NCI-H510A treated with DMSO at 0.1 percent for 48 hours (cell line): ENCODE measurements around the gene CNTN5.
A peak's percentile ranks its signal among the peaks of the same experiment; 100 is the strongest.
"Not testable (repeated sequence)": the region's sequence is repeated elsewhere in the genome, so short reads cannot be mapped to it uniquely, and the experiment has no call there.

Source experiments
- DNase-seq: peaks from one replicate; lab custom pipeline; 2025; lab: John Stamatoyannopoulos, UW

The CNTN5 gene

DNA sequence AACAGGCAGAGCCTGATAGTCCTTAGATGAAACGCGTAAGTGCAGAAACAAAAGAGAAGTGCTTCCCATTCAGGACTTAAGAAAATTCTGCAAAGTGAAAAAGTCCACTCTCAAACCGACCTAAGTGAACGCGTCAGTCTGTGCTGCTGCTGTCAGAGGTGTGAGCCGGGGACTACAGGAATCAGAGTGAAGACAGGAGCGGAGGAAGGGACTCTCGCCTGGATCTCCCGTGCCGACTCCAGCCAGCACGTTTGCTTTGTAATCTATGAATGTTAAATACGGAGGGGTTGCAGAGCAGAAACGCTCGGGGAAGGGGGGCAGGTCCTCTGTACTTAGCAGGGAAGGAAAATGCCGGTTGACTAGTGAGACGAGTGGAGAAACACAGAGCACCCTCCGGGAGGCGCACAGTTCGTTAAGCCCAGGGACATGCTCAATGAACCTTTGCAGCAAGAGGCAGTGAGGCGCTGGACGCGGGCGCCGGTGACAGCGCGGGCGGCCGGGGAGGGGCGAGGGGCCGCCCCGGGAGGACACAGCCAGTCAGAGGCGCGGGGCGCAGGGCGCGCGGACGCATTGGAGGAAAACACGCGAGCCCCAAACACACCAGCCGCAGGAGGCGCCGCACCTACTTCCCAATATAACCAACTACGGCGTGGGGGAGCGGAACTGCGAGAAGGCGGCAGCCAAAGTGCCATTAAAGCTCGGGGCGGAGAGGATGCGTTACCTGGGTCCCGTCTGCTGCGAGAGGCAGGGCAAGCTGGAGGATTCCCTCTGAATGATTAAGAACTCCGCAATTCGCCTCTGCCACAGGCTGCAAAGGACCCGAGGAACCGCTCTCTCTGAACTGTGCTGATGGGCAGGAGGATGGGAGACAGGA, at the start of gene CNTN5:
Gene CNTN5, plus strand, starts transcription at position 598 of the 874 bp plus-strand sequence.
- peak; percentile 13 for DNase-seq

DNA sequence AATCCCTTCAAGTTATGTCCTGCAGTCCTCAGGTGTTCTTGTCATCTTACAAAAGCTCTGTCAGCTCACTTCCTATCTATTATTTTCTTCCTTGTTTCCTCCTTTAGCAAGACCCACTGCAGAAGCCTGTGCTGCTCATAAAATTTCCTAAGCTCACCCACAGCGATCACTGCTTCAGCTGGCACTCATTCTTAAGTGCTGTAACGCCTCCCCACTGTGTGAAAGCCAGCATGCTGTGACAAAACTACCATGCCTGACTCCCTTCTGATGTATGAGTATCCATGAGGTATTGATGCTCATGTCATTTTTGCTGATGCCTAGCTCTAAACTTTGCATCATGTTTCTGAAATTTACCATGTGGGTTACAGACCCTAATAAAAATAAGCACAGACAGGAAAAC, 41.5 kb upstream of the CNTN5 start:
- no peak for DNase-seq

DNA sequence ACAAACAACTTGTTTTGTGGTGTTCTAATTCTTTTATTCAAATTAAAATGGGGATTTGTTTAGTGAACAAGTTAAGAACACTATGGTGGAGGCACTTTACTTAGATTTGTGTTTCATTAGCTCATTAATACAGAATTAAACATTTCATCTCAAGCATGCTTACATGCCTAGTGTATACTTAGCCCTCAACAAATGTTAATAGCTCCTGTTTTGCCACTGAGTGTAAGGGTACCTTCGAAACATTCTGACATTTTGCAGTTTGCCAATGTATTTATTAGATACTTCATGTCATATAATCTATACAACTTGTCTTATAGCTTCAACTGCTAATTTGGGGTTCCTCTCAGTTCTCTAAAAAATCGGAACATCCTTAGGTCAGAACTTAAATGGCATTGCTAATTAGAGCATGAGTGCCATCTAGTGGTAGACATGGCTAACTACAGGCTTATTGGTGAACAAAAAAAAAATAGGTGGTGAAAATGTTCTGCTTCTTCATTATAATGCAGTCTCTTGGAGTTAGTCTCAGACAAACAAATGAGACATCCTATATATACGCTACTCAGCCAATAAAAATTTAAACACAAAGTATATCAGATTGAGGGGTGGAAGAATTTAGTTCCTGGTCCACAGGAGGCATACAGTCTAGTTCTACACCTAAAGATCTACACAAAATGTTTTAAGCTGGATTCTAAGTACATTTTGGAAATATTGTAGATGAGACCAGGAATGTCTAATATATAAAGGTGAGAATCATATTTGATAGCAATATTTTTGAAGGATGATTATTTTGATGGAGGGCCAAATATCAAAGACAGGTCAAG, 4.9 kb upstream of the CNTN5 start:
- DNase-seq = peak; percentile 60

GRCh38 chr11:99019696-99020095, 1.1 kb upstream of the CNTN5 start:
- DNase-seq = no peak

GRCh38 chr11:99037057-99037456, 16.3 kb downstream of the CNTN5 start:
- DNase-seq = no peak

DNA sequence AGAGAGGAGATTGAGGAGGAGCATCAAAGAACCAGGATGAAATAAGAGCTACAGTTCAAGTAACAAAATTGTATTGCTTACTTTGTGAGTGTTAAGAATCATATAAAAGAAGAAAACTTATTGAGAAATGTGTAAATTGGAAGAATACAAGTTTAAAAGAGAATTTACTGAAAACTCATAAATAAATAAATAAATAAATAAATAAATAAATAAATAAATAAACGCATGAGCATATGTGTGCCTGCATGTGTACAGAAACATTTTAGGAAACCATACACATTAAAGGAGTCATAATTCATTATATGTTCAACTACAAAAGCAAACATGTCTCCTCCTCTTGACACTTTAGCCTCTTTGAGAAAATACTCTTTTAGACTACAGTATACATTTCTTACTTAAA, 42.6 kb downstream of the CNTN5 start:
- DNase-seq = no peak

- no peak for DNase-seq
These were observed 44.4 kb downstream of the CNTN5 start for GRCh38 chr11:99065121-99065520.

GRCh38 chr11:99066618-99067317, 46.0 kb downstream of the CNTN5 start:
- no peak for DNase-seq

GRCh38 chr11:99068832-99069231, 48.1 kb downstream of the CNTN5 start:
- no peak for DNase-seq

DNA sequence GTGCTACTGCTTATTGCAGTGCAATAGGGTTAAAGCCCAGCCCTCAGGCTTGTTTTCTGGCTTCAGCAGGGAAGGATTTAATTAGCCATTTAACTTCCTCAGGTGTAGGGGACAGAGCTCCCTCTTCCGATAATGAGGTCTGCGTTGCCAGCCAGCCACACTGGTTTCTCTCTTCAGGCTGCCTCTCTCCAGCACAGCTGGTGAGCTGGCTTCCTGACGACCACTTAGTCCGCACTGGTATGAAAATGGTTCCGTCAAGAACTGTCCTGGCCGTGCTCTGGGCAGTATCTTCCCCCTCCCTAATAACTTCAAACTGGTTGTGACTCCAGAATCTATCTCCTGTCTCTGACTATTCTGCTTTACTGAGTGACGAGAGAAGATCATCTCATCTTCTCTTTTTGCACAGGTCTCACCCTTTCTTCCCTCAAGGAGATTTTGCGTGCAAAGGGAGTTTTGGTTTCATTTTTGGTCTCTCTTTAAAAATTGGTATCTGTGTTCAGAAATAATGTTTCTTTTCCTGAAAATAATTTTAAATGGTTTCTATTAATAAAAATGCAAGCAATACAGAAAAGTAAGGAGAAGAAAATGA, 49.2 kb downstream of the CNTN5 start:
- peak; percentile 6 for DNase-seq

DNA sequence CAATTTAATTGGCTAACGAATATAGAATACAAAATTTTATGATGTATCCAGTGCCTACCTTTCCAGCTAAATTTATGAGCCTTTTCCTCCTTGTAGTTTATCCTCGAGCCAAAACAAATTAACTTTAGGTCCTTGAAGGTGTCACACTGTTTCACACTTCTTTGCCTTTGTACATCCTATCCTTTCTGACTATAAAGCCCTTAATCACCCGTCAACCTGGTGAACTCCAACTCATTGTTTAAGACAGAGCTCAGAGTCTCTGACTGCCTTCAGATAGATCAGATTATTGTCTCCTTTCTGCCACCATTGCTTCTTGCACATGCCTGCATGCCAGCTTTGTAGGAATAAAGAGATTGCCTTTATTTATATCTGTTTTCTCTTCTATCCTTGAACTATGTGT, 58.8 kb downstream of the CNTN5 start:
- DNase-seq = no peak

- DNase-seq = no peak
These were observed 59.4 kb downstream of the CNTN5 start for GRCh38 chr11:99080154-99080553.

- DNase-seq = no peak
These were observed 77.5 kb downstream of the CNTN5 start for GRCh38 chr11:99098258-99098657.

GRCh38 chr11:99098751-99099150, 78.0 kb downstream of the CNTN5 start:
- DNase-seq = no peak

DNA sequence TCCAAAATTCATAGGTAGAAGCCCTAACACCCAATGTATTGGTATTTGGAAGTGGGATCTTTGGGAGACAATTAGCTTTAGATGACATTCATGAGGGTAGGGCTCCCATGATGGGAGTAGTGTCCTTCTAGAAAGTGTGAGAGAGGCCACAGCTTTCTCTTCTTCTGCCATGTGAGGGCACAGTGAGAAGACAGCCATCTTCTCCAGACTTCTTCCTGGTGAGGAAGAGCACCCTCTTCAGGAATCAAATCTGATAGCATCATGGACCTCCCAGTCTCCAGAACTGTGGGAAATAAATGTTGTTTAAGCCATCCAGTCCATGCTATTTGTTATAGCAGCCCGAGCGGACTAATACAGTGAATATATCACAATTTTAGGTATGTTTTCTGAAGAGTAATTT, 96.9 kb downstream of the CNTN5 start:
- DNase-seq = no peak

GRCh38 chr11:99133862-99134261, 113.1 kb downstream of the CNTN5 start:
- DNase-seq = not testable (repeated sequence)

DNA sequence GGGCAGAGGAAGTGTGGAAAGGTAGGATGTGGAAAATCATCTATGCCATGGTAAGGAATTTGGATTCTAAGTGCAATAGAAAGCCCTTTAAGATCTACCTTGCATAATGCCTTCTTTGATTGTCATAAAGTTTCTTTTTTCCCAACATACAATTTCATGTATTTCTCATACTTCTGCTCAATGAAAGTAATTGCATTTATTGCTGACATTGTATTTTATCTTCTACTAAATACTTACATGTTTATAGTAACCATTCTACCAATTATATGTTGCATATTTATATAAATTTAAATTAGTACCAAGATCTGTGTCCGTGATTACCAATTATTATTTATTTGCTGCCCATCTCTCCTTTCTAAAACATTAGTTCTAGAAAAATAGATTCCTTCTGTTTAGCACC, 114.8 kb downstream of the CNTN5 start:
- DNase-seq = no peak

- DNase-seq = no peak
These were observed 121.5 kb downstream of the CNTN5 start for GRCh38 chr11:99142237-99142636.

GRCh38 chr11:99148352-99148751, 127.6 kb downstream of the CNTN5 start:
- no peak for DNase-seq

DNA sequence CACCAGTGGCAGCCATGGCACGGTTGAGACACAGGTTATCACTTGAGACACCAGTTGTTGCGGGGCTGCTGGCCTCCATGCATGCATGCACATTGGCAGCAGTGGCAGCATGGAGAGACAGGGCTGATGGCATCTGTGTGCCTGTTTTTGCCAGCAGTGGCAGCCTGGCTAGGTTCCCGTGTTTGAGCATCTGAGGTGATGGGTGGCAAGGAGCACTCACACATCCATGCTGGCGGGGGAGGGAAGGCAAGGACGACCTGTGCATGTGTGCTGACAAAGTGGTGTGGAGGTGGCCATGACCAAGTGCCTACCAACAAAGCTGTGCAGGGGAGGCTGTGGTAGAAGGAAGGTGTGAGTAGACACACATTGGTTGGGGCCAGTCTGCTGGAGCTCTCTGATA, 133.5 kb downstream of the CNTN5 start:
- no peak for DNase-seq

DNA sequence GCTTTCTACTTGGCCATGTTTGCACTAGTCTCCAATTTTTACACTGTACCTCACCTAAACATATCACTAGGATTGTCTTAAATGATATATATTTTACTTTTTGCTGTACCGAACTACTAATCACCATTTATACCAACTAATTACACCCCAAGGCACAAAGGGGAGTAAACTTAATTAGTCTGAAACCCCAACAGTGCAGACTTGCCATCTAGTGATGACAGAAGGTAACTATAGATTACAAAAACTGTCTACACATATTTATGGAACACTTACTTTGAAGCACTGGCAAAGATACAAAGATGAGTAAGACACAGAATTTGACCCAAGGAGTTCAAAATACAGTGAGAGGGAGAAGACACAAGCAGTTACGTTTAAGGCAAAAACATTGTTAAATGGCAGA, 139.7 kb downstream of the CNTN5 start:
- no peak for DNase-seq

GRCh38 chr11:99162819-99163218, 142.1 kb downstream of the CNTN5 start:
- no peak for DNase-seq
